ENCODE results near the gene ST3GAL3. TPM values are rescaled to one million over a fixed set of nuclear protein-coding genes. Genes with fewer than 3 reads are reported as not detected.

Gene ST3GAL3
- total and polyA plus RNA-seq, 2 of the 13 experiments (the other 11 are each of a cell fraction or from before 2014, with no cell fraction given) = 5.1 to 8.1 TPM

GRCh38 chr1:43763497-43763973 is 56.2 kb downstream of the ST3GAL3 start:
- CTCF ChIA-PET (ENCODE audit: low intra/inter-chr PET ratio, low total read pairs) = interaction anchor here (0.9 to 5.0 kb wide), 3 partner anchors 172 to 284 kb away, joined by 3 to 44 read pairs (median 5); partner anchors contain the start of genes ARTN and IPO13
- Histone ChIP-seq H4K20me1 (ENCODE audit: insufficient read depth, low read length) (no peaks in the 10 kb centered on the region), H3K4me1 (ENCODE audit: insufficient read depth, low read length) (peaks cover 17% of the 10 kb centered on the region), H3K4me3 (replicated peaks in 1 of 3; ENCODE audit: insufficient read depth in 1 of 3, low read depth in 2 of 3, low read length in 3 of 3) (no peak overlapping the region), H3K79me2 (ENCODE audit: insufficient read depth, low read length) (no peaks in the 10 kb centered on the region), H3K36me3 (replicated peaks in 1 of 2; ENCODE audit: control insufficient read depth in 1 of 2, insufficient read depth in 2 of 2, low read length in 2 of 2) (no peaks in the 10 kb centered on the region), H3K9ac (ENCODE audit: insufficient read depth, low read depth, low read length) (no peak overlapping the region), H3K4me2 (ENCODE audit: low read depth, low read length) (no peak overlapping the region), H3K9me3 (ENCODE audit: low read length) (no peaks in the 10 kb centered on the region), H3K27me3 (ENCODE audit: control insufficient read depth in 1 of 2, insufficient read depth in 2 of 2, low read length in 2 of 2) (no peaks in the 10 kb centered on the region), H2AFZ (ENCODE audit: low read length) (no peak overlapping the region), H3K27ac (ENCODE audit: extremely low read length, insufficient read depth, low read length) (no peak overlapping the region)
- peak; percentile 94 for FAIRE-seq
- whole genome bisulfite sequencing (ENCODE audit: low lambda C conversion rate) = 10% methylated on average over 4 of the region's 4 CpGs
- no TSS peak for BruUV-seq (replicated peaks)
- POLR2A ChIA-PET = interaction anchor here (0.6 to 2.4 kb wide), 4 partner anchors 57 to 228 kb away, joined by 3 to 8 read pairs (median 3); partner anchors contain the start of gene IPO13
- ATAC-seq = peak; percentile 95
- intact Hi-C loops (cut with micrococcal nuclease; ENCODE audit: unreplicated experiment) = loop anchor here (1.0 to 2.0 kb wide), 3 partner anchors 171 to 284 kb away; no protein-coding TSS in a partner anchor
- in situ Hi-C loops (cut with HindIII; ENCODE audit: extremely low pct_ligation_motif_present, low pct_unique_long_range_greater_than_20kb) = no loop called here
- DNase-seq (ENCODE audit: low spot score) = peak; percentile 71
- no peak for TF ChIP-seq FOXM1 (CRISPR knock-in tag; IDR thresholded peaks at IDR 0.05)
- no peak for TF ChIP-seq ZKSCAN1 (IDR thresholded peaks at IDR 0.05; ENCODE audit: low read length)
- TF ChIP-seq RELA (CRISPR knock-in tag; IDR thresholded peaks at IDR 0.05) = no peak
- no peak for TF ChIP-seq ZNF512B (CRISPR knock-in tag; IDR thresholded peaks at IDR 0.05; ENCODE audit: borderline replicate concordance)
- TF ChIP-seq ZNF260 (CRISPR knock-in tag; IDR thresholded peaks at IDR 0.05; ENCODE audit: borderline replicate concordance, low read depth) = no peak
- TF ChIP-seq ZBTB40 (IDR thresholded peaks at IDR 0.05) = no peak
- no peak for TF ChIP-seq ZBTB40 (CRISPR knock-in tag; IDR thresholded peaks at IDR 0.05)

All from HepG2 (cell line).